GM21825 (cell line): ENCODE measurements around the gene TKTL2.
"Not testable (repeated sequence)": the region's sequence is repeated elsewhere in the genome, so short reads cannot be mapped to it uniquely, and the experiment has no call there.

ENCODE experiments used
- ATAC-seq: cut with Tn5 transposase; IDR thresholded peaks from one replicate; pipeline ENCODE4 v1.9.1; 2021; ENCODE audit warnings: mild to moderate bottlenecking, moderate library complexity; ENCODE audit not compliant: unreplicated experiment

The TKTL2 gene

GRCh38 chr4:163448540-163449203 is 24.9 kb downstream of the TKTL2 start:
- no peak for ATAC-seq

- ATAC-seq, result no peak
Observed at GRCh38 chr4:163447481-163447880, 26.1 kb downstream of the TKTL2 start.

- not testable (repeated sequence) for ATAC-seq
Observed at GRCh38 chr4:163447023-163447422, 26.5 kb downstream of the TKTL2 start.

GRCh38 chr4:163440040-163440439 is 33.5 kb downstream of the TKTL2 start:
- no peak for ATAC-seq
